HG03095 (cell line): ENCODE results near the gene RAB39A.
A peak's percentile ranks its signal among the peaks of the same experiment; 100 is the strongest.

Experiments
- ATAC-seq: cut with Tn5 transposase; IDR thresholded peaks from one replicate; pipeline ENCODE4 v1.9.1; 2021; ENCODE audit warnings: moderate library complexity; ENCODE audit not compliant: unreplicated experiment

RAB39A gene

DNA sequence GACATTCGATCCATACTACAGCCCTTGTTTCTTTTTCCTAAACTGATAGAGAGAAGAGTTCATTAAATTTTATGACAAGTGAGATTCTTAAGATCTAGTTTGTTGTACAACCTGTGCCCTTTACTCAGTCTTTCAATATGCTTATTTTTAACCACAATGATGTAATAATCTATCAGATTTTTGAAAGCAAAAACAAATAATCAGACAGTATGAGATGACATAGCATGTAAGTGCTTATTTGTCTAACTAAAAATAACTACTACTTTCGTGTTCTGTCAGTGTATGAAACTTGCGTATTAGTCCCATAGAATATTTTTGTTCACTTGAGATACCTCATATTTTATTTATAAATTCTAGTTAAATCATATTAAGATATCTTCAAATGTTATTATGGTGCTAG, 33.2 kb downstream of the RAB39A start:
- ATAC-seq, result no peak

DNA sequence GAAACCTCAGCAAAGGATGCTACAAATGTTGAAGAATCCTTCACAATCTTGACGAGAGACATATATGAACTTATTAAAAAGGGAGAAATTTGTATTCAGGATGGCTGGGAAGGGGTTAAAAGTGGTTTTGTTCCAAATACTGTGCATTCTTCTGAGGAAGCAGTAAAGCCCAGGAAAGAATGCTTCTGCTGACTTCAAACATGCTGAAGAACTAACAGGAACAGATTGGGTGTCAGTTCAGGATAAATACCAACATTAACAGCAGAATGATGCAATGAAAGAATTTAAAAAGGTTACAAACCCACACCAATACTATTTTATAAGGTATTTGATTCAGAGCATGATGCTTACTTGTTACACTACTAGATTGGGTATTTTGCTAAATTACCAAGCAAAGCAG, 33.9 kb downstream of the RAB39A start:
- ATAC-seq, result no peak

DNA sequence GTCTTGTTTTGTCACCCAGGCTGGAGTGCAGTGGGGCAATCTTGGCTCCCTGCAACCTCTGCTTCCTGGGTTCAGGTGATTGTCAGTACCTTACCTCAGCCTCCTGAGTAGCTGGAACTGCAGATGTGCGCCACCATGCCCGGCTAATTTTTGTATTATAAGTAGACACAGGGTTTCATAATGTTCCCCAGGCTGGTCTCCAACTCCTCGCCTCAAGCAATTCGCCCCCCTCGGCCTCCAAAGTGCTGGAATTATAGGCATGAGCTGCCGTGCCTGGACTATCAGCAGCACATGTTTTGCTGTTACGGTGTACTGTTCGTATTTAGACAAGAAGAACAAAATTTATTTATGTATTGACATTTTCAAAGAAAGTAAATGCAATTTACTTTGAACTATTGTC, 34.8 kb downstream of the RAB39A start:
- no peak for ATAC-seq

DNA sequence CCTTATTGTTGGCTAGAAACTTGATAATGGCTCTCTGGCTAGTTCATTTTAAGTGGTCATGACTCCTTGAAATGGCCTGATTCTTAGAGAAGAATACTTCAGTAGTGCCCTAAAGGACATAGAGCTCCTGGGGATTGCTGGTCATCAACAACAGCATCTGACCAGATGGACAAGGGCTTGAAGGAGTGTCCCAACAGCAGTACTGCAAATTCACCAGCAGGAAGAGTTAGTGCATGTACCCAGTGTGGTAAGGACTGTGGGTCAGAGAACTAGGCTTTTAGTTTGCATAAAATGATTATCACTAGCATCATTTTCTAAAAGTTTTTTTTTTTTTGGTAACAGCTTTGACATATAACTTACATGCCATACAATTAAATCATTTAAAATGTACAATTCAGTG, 41.0 kb downstream of the RAB39A start:
- ATAC-seq, result no peak

DNA sequence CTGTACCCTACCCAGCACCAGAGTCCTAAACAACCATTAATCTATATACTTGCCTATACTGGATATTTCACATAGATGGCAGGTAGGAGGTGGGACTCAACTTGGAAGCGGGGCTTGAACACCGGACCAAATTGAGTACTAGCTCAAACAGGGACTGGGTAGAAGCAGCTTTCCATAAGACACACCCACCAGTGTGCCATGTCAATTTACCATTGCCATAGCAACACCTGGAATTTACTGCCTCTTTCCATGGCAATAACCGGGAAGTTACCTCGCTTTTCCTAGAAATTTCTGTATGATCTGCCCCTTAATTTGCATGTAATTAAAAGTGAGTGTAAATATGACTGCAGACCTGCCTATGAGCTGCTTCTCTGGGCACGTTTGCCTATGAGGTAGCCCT, 41.8 kb downstream of the RAB39A start:
- no peak for ATAC-seq

DNA sequence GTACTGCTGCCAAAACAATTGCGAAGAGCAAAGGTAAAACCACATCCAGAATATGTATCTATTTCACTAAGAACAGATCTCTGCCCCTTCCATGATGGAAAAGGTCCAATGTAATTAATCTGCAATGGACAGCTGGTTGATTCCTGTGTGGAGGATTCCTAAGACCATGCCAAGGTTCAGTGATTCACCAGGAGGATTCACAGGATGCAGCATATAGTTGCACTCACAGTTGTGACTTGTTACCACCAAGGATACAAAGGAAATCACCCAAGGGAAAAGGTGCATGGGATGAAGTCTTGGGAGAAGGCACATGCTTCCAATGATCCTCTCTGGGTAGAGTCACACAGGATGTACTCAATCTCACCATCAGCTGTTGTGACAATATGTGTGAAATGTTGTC, 45.4 kb downstream of the RAB39A start:
- ATAC-seq, result no peak

DNA sequence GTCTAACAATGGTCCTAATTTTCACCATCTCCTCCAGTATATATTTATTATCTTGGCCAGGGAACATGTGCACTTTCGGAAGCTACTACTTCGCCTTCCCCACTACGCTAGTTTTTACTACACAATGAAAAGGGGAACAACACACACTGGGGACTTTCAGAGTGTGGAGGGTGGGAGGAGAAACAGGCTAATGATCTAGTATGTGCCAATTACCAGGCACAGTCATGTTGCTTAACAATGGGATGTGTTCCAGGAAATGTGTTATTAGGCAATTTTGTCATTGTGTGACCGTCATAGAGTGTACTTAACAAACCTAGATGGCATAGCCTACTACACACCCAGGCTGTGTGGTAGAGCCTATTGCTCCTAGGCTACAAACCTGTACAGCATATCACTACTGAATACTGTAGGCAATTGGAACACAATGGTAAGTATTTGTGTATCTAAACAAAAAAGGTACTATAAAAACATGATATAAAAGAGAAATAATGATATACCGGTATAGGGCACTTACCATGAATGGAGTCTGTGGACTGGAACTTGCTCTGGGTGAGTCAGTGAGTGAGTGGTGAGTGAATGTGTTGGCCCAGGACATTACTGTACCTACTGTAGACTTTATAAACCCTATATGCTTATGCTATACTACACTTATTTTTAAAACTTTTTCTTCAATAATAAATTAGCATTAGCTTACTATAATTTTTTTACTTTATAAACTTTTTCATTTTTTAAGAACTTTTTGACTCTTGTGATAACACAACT, 60.3 kb downstream of the RAB39A start:
- ATAC-seq, result no peak

DNA sequence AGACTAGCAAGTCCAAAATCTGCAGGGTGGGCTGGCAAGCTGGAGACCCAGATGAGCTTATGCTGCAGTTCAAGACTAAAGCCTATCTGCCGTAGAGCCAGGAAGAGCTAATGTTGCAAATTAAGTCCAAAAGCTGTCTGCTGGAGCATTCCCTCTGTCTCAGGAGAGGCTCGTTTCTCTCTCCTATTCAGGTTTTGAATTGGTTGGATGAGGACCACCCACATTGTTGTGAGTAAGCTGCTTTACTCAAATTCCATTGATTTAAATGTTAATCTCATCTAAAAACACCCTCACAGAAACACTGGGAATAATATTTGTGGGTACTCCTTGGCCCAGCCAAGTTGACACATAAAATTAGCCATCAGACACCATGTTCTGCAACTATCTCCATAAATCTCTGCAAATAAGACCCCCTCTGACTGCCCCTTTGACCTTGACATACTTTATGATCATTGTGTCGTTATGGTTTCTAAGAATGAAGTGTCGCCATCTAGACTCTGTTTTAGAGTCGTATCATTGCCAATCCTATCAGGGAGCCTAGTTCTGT, 63.7 kb downstream of the RAB39A start:
- no peak for ATAC-seq

DNA sequence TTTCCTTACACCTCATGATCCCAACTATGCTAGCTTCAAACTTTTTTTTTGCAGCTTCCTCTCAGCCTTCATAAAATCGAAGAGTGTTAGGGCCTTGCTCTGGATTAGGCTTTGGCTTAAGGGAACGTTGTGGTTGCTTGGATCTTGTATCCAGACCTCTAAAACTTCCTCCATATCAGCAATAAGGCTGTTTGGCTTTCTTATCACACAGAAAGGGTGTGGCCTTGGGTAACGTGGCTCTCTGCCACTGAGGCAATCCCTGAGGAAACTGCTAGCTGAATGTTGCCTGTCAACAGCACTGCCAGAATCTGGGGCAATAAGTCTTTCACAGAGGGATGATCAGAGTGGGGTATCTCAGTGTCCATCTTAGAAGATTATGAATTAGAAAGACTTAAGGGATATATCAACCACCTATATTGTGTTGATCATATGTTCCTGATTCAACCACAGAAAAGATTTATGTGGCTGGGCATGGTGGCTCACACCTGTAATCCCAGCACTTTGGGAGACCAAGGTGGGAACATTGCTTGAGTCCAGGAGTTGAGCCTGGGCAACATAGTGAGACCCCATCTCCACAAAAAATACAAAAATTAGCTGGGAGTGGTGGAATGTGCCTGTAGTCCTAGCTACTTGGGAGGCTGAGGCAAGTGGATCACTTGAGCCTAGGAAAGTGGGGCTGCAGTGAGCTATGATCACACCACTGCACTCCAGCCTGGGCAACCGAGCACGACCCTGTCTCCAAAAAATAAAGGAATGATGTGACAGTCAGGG, 67.9 kb downstream of the RAB39A start:
- ATAC-seq, result no peak

DNA sequence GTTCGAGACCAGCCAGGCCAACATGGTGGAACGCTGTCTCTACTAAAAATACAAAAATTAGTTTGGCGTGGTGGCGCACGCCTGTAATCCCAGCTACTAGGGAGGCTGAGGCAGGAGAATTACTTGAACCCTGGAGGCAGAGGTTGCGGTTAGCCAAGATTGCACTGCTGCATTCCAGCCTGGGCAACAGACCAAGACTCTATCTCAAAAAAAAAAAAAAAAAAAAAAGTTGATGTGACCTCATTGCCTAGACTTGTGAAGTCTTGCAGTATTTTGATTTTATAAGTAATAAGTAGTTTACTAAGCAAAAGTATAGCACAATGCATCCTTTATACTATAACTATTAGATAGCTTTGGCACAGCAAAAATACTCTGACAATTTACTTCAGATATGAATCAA, 70.5 kb downstream of the RAB39A start:
- ATAC-seq, result no peak

DNA sequence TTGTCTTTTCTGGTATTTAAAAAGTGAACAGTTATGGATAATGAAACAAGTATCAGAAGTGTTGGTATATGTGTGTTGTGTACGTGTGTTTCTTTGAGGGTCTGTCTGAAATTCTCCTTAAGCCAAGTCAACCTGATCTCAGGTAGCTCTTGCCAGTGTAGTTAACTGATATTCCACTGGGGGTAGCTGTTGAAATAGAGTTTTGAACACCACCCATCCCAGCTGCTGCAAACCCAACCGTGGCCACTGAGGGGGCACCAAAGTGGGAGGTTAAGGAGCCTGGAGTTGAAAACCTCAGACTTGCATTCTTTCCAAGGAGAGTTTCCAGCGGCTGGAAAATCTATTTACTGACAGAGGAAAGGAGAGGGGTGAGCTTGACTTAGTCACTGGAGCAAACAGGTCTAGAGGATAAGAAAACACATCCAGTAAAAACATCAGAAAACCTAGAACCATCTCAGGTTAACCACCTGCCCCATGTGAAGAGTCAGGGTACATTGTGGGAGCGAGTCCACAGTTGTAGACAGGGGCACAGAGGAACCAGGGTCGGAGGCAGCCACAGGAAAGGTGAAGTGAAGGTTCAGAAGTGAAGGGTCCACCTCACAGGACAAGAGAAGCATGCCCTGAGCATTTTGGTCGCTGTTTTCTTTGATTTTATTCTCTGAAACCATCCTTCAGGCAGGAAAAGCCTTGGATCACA, 71.7 kb downstream of the RAB39A start:
- ATAC-seq, result peak; percentile 90

DNA sequence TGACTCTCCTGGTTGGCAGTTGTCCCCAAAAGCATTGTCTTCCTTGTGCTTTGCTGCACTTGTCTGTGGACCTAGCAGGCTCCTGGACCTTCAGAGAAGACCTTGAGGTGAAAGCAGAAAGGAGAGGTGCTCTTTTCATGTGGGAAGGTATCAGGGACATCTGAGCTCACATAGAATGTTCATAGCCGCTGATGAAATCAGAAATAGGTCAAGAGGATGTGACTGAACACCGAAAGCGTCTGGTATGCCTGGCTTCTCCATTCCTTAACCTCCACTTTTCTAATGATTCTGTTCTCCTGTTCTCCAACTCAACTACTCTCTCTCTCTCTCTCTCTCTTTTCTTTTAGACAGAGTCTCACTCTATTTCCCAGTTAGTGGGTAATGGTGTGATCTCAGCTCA, 74.2 kb downstream of the RAB39A start:
- no peak for ATAC-seq

DNA sequence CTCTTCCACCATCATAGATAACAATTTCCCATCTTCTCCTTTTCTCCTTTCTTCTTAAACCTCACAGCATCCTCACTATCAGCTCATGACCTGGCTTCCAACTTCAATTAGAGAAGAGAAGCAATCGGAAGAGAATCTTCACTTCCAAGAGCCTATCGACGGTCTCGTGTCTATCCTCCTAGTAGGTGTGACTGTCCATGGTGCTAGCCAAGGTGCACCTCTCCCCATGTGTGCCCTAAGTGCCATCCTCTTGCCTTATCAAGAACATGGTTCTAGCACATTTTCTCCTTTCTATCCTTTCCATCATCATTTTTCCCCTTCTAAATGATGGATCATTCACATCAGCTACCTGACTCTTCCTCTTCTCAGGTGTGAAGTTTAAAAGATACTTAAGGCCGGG, 75.4 kb downstream of the RAB39A start:
- no peak for ATAC-seq

DNA sequence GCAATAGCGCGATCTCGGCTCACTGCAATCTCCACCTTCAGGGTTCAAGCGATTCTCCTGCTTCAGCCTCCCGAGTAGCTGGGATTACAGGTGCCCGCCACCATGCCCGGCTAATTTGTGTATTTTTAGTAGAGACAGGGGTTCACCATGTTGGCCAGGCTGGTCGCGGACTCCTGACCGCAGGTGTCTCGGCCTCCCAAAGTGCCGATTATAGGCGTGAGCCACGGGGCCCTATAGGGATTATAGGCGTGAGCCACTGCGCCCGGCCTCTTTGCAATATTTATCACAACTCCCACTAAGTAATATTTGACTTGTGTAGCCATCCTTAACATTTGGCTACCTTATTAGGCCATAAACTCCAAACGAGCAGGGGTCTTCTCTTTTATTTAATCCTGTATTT, 79.6 kb downstream of the RAB39A start:
- no peak for ATAC-seq

DNA sequence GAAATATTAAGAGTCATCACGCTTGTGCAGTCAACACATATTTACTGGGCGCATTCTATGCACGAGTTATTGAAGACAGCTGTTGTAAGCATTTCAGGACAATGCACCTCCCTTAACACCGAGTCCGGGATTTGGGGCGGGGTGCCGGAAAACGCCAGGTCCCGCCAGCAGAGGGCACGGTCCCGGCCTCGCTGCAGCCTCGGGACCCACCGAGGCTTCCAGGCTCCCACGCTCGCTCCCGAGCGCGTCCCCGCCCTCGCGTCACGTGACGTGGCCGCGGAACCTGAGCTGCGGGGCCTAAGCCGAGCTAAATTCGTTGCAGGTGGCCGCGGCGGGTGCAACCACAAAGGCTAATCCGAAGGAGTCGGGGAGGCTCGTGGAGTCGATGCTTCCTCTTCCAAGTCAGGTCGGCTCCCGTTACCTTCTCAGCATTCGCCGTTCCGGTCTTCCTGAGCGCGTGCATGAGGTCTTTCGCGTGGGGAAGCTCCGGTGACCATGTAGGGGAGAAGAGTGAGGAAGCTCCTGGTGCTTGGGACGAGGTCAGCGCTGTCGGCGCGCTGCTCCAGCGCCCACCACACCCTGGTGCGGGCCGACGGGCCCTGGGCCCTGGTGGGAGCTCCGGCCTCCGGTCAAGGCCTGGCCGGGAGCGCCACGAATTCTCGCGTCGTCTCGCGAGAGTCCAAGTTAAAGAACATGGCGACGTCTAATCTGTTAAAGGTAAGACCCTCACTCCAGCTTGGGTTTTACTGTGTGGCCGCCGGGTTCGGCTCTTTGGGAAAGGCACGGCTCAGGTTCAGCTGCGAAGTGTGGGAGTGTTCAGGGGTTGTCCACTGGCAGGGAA, 80.6 kb downstream of the RAB39A start, which contains the start of gene CUL5:
CUL5 (plus strand) TSS at position 243 of the 841 bp plus-strand sequence; CDS start at position 694, 451 bp downstream.
- peak; percentile 87 for ATAC-seq

DNA sequence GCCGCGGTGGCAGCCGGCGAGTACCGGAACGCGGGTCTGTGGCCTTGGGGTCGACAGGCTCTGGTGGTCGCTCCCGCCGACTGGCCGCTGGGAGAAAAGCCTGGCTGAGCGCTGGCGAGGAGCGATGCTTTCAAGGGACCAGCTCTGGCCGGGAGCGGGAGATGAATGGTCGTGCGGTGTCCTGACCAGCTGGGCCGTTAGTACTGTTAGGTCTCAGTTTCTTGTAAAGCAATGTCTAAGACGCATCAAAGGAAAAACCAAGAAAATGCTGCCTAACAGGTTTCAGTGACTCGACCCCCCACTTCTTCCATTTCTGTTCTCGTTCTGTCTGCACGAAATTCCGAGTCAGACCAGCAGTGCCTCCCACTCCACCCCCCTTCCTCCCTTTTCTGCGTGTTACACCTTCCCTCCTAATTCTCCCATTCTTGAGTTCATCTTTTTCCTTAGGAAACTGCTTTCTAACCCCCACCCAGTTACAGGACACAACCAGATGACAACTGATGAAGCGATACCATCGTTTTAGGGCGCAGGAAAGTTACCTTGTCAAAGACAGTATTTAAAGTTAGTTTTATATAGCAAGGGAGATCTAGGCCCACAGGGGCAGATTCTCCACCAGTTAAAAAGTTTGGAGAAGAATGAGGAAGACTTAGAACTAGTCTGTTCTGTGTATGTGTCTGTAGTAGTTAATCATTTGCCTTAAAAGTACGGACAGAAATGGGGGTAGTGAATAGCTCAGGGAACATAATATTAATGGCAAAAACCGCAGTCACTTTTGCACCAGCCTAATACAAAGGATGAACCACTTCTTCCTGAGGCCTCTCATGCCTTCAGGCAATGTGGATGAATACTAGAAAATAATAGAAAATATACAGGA, 81.5 kb downstream of the RAB39A start:
- peak; percentile 2 for ATAC-seq

DNA sequence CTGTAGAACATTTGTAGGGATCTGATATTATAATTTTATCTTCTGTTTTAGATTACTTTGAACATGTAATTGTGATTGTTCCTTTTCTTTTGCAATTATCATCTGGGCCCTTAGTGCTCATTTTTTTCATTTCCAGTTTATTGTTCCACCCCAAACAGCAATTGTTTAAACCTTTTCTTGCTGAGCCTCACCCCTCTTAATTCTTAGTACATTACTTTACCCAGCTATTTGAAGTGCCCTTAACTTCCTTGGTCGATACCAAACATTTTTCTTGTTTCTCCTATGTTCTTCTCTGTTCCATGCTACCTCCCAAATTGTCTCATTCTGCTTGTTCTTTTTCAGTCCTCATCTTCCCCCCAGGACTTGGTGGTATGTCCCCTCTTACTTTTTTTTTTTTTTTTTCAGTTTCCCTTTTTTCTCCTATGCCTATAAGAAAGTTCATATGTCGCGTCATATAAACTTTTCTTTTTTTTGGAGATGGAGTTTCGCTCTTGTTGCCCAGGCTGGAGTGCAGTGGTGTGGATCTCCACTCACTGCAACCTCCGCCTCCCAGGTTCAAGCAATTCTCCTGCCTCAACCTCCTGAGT, 84.0 kb downstream of the RAB39A start:
- ATAC-seq, result no peak
